Umbilical cord (tissue), 2 donors: ENCODE measurements around the gene NSUN4. TPM values are rescaled to one million over a fixed set of nuclear protein-coding genes. Genes with fewer than 3 reads are reported as not detected.
"Not testable (repeated sequence)": the region's sequence is repeated elsewhere in the genome, so short reads cannot be mapped to it uniquely, and the experiment has no call there.

Experiments
- DNase-seq: peaks from one replicate; pipeline ENCODE4 v3.0.0-alpha.2; 2015; ENCODE audit warnings: low spot score
- total RNA-seq: library from RNA; depleted of rRNA; stranded (reverse); fragments of >200 nt; gene quantifications from one replicate; pipeline ENCODE4 v1.2.3, GENCODE V29; 2014; ENCODE audit warnings: low replicate concordance; ENCODE audit not compliant: insufficient read depth

Gene NSUN4
- total RNA-seq, 1 donor from 2014 or later, result 40.0 TPM

DNA sequence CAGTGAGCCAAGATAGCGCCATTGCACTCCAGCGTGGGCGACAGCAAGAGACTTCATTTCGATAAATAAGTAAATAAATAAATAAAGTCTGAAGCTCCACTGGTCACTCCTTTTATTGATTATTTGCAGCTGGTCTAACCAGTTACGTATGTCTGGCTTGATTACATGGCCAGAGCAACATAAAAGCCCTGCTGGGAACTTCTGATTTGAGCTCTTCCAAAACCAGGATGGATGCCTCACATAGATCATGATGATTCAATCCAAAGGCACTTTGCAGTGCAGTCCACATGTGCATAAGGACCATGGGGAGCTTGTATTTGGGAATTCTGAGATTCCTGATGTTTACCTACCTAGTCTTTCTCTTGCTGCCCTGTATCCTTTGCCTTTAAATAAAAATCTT lies 24.0 kb downstream of the NSUN4 start:
- no peak for DNase-seq

DNA sequence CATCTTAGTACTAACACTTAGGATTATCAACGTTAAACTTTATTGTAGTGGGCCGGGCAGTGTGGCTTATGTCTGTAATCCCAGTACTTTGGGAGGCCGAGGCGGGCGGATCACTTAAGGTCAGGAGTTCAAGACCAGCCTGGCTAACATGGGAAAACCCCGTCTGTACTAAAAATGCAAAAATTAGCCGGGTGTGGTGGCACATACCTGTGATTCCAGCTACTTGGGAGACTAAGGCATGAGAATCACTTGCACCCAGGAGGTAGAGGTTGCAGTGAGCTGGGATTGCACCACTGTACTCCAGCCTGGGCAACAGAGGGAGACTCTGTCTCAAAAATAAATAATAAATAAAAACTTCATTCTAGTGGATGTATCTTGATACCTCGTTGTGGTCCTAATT lies 25.2 kb downstream of the NSUN4 start:
- DNase-seq, result not testable (repeated sequence)

DNA sequence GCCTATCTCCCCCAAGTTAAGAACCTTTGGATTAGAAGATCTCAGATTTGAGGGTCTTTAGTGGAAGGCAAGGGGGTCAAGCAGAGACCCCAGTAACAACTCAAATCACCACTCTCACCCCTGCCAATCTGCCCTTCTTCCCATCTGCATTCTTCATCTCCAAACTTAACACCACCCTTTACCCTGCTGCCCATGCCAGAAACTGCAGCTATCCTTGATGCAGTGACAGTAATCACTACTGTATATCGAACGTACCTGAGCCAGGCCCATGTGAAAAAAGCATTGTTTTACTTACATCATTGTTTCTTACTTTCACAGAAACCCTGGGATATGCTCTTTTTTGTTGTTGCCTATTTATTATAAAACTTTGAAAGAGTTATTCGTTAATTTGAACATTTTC lies 26.5 kb downstream of the NSUN4 start:
- DNase-seq, result no peak

DNA sequence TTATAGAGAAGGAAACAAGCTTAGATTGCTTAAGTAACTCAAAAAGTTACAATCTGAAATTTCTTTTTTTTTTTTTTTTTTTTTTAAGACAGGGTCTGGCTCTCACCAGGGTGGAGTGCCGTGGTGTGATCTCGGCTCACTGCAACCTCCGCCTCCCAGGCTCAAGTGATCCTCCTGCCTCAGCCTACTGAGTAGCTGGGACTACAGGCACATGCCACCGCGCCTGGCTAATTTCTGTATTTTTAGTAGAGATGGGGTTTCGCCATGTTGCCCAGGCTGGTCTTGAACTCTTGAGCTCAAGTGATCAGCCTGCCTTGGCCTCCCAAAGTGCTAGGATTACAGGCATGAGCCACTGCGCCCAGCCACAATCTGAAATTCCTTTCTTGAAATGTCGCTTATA lies 27.1 kb downstream of the NSUN4 start:
- DNase-seq, result peak; percentile 52

DNA sequence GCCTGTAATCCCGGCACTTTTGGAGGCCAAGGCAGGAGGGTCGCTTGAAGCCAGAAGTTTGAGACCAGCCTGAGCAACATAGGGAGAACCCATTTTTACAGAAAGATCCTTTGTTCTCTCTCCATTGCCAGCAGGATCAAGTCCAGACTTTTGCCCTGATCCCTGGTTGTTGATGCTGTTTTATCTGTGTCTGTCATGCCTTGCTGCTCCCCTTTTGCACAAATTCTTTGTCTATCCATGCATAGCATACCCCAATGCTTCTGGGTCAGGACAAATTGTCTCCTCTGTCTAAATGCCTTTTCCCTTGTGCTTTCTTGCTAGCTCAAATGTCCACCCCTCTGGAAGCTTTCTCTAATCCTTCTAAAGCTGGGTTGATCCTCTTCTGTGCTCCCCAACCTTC lies 28.2 kb downstream of the NSUN4 start:
- DNase-seq, result no peak

DNA sequence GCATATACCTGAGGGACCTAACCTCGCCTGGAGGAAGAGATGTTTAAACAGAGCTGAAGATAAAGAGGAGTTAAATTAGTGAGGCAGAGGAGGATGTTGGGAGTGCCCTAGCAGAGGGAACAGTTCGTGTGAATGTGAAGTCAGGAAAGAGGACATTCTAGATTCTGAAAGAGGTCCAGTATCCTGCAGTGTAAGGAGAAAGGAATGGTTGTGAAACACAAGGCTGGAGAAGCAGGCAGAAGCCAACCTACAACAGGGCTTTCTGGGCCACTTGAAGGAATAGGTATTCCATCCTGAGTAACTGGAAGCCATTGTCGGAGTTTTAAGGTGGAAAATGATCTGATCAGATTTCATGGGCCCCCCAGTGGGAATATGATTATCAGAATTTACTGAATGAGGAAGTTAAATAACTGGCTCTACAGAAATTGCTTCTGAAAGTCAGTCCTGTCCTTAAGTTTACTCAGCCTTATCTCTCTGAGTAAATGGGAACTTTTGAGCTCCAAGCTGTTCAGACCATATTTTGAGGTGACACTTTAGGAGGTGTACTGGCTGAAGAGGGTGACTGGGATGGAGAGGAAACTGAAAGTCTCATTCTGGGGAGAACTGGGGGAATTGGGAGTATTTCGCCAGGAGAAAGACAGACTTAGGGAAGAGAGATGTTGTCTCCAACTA lies 29.1 kb downstream of the NSUN4 start:
- no peak for DNase-seq

DNA sequence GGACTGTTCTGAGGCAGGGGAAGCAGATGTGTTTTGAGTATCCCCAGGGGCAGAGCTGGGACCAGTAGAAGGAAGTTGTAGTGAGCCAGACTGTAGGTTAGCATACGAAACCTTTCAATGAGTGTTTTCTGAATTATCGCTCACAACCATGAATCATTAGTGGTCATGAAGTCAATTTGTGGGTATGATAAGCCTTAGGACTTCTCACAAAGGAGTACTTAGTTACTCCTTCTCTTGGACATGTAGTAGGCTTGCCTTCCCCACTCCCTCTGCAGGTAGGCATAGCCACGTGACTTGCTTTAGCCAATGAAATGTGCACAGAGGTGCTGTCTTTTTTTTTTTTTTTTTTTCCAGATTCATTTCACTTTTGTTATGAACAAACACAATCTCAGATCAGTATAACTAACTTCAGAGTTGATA lies 29.6 kb downstream of the NSUN4 start:
- no peak for DNase-seq

DNA sequence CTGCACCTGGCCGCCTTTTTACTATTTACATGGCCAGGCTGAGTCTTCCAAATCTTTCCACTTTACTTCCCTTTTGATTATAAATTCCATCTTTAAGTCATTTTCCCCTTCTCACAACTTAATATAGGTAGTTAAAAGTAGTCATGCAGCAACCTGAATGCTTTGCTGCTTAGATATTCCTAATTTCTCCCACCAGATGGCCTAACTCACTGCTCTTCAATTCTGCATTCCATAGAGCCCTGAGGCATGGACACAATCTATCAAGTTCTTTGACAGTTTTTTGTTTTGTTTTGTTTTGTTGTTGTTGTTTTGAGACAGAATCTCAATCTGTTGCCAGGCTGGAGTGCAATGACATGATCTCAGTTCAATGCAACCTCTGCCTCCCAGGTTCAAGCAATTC lies 31.8 kb downstream of the NSUN4 start:
- no peak for DNase-seq

DNA sequence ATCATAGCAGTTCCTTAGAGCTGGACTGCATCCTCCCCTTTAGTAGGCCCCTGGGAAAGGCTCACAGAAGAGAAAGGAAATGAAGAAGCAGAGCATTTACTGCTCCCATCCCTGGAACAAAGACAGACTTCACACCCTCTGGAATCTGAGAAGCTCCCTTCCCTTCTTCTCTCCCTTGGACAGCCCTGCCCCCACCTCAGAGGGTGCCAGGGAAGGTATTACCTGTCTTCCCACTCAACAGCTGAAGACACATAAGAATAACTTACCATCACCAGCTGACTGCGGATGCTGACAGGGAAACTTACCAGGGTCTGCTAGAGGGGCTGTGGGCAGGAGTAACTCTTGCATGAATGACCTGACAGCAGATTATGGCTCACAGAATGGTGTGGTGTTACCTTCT lies 39.4 kb downstream of the NSUN4 start:
- DNase-seq, result no peak

DNA sequence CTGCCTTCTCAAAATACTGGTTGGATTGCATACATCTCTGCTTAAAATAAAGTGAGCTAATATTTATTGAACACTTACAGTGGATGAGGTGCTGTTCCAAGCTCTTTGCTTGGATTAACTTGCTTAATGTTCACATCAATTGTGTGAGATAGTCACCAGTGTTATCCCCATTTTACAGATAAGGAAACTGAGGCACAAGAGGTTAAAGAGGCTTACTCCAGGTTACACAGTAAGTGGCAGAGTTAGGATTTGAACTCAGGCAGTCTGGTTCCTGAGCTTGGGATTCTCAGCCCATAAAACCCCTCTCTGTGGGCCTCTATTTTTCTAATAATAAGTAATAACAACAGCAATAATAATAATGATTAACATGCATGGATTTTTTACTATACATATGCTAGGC lies 39.9 kb downstream of the NSUN4 start:
- no peak for DNase-seq

DNA sequence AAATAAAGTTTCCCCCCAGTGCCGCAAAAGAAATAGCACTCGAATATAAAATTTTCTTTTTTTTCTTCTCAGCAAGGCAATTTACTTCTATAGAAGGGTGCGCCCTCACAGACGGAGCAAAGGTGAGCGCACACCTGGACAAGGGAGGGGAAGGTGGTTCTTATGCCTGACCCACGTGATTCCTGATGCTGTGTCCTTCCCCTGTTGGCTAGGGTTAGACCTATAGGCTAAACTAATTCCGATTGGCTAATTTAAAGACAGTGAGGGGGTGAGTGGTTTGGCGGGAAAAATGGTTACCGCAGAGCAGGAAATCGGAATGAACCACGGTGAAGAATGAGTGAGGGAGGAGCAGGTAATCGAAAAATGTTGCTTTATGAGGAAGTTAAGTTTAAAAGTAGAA lies 52.9 kb downstream of the NSUN4 start:
- DNase-seq, result no peak

DNA sequence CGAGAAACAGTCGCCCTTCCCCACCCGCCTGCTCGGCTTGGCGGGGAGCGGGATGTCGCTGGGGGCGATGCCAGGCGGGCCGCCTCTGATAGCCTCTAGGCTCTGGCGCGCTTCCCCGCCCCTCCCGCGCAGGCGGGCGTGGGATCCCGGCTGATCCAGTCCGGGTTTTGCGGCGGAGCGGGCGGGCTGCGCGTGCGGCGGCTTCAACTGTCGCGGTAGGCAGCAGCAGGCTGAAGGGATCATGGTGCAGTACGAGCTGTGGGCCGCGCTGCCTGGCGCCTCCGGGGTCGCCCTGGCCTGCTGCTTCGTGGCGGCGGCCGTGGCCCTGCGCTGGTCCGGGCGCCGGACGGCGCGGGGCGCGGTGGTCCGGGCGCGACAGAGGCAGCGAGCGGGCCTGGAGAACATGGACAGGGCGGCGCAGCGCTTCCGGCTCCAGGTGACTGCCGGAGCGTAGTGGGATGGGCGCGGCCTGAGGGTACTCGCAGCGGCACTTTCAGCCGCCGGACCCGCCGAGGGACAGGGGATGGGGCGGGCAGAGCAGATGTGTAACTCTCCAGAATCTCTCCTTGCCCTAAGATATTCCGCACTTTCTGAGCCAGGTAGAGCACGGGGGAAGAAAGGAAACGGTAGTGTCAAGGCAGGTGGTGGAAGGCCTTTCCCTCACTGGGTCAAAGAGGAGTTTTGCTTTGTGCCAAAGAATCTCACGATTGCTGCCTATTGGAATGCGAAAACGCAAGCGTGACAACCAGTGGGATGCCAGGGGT lies 53.7 kb downstream of the NSUN4 start, which contains the start of gene FAAH:
FAAH (plus strand) TSS at position 210 of the 764 bp plus-strand sequence; CDS start at position 242, 32 bp downstream.
- DNase-seq, result peak; percentile 44

DNA sequence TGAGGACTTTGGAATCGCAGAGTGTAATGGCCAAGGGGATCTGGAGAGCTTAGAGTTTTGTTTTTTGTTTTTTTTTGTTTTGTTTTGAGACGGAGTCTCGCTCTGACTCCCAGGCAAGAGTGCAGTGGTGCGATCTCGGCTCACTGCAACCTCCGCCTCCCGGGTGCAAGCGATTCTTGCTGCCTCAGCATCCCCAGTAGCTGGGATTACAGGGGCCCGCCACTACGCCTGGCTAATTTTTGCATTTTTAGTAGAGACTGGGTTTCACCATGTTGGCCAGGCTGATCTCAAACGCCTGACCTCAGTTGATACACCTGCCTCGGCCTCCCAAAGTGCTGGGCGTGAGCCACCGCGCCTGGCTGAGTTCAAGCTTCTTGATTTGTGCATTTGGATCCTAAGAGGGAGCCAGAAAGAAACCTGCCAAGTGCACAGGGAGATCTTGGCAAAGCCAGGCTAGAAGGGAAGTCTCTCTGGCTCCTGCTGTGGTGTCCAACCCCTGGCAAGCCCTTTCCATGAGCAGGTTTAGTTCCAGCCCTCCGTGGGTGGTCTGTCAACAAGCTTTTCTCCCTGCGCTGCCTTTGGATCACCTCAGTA lies 54.4 kb downstream of the NSUN4 start:
- no peak for DNase-seq

DNA sequence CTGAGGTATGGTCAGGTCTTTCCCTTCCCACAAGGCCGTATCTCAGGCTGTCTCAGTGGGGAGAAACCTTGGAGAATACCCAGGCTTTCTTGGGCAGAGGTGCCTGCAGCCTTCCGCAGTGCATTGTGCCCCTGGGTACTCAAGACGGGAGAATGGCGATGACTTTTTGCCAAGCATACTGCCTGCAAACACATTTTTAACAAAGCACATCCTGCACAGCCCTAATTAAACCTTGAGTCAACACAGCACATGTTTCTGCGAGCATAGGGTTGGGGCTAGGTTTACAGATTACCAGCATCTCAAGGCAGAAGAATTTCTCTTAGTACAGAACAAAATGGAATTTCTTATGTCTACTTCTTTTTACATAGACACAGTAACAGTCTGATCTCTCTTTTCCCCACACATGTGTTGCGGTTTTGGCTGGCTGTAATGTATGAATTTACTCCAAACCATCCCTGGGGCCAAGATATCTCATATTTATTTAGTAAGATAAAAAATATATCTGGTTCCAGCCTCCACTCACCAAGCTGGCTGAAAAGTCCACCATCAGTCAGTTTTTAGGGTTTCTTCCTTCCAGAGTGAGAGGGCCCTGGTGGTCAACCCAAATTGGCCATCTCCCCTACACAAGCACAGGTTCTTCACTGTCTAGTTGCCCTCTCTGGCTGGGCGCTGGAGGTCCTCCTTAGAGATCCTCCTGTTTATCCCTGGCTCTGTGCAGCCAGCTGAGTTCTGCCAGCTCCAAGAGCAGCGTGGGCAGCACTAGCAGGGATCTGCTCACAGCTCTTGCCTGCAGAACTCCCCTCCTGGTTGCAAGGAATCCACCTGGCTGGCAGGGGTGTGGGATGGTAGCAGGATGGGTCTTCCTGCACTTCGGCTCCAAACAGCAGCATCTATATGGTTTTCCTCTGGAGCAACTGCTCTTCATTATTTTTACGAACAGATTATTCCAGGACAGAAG lies 56.1 kb downstream of the NSUN4 start:
- peak; percentile 49 for DNase-seq

DNA sequence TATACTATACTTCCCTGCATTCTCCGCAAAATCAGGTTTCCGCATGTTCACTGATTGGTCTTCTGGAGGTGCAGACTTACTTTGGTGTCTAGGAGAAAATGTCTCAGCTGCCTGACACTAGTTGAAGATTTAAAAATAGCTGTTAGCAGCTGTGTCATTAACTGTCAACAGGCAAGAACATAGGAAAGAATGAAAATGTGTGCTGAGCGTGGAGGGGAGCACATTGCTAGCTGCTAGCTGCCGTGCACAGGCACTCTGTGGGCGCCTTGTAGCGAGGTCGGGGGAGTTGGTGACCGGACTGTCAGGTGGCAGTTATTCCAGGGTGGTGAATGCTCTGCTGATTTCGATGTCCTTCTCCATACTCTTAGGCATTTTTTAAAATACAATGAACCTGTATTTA lies 58.7 kb downstream of the NSUN4 start:
- DNase-seq, result no peak

DNA sequence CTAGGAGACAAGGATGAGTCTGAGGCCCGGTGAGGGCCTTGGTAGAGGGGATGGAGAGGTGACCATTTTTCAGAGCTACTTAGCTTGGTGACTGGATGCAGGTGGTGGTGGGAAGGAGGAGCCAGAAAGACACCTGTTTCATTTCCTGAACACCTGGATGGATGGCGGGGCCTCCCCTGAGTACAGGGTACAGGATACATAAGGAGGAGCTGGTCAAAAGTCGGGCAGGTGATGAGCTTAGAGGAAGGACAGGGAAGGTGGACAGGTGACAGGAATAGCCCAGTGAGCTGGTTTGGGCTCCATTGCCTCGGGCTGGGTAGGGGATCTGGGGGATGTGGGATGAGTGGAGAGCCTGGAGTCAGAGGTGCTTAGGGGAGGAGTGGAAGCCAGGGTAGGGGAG lies 59.8 kb downstream of the NSUN4 start:
- DNase-seq, result no peak

DNA sequence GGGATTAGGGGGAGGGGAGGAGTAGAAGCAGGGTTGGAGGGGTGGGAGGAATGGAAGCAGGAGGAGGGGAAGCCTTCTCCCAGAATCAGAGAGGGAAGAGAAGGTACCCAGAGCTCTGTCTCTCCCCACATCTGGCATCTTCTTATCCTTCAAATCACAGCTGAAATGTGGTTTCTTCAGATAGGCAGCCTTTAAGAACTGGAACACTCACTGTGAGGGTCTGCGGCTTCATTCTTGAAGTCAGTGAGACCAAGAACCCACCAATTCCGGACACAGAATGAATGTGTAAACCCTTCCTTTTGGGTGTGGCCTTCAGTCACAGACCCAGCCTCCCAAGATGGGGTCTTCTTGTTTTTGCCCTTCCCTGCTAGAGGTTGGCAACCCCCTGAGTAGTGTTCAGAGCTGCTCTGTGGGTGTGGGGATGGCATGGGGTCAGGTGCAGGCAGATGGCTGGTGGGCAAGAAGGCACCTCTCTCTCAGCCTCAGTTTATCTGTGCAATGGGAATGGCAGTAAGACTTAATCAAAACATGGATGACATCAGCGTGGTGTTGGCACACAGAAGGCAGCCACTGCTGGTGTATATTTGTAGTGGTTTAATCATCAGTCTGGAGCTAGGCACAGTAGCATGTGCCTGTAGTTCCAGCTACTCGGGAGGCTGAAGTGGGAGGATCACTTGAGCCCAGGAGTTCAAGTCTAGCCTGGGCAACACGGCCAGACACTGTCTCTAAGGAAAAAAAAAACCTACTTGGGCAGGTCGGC lies 60.7 kb downstream of the NSUN4 start:
- DNase-seq, result no peak

DNA sequence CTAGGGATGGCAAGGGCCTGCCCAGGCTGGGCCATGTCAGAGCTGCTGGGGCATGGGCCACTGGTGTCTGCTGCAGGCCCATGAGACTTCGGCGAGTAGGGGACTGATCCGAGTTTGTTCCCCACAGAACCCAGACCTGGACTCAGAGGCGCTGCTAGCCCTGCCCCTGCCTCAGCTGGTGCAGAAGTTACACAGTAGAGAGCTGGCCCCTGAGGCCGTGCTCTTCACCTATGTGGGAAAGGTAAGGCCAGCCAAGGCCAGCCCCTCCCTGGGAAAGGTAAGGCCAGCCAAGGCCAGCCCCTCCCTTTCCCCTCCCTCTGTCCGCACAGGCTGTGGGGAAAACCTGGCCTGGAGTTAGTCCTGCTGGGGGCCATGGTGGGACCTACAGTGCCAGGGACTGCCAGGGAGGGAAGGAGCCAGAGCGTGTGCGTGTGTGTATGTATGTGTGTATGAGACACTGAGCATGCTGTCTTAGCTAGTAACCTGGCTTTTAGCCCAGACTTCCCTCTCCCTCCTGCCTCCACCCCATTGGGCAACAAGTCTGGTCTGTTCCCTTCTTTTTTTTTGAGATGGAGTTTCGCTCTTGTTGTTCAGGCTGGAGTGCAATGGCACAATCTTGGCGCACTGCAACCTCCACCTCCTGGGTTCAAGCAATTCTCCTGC lies 61.5 kb downstream of the NSUN4 start:
- peak; percentile 95 for DNase-seq

DNA sequence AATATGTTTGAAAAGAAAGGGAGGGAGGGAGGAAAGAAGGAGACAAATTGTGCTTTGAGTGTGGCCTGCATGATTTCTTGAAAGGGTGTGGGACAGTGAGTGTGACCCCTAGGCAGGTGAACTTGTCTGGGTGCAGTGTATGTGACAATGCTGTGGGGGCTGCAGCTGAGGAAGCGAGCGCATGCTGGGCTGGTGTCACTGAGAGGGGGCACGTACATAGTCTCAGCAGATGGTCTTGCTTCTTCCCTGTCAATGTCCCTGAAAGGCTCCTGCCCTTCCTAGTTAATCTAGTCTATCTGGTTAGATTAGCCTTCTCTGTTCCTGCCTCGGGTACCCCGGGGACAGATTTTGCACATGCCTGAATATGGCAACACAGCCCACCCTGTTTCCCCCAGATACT lies 63.3 kb downstream of the NSUN4 start:
- no peak for DNase-seq

DNA sequence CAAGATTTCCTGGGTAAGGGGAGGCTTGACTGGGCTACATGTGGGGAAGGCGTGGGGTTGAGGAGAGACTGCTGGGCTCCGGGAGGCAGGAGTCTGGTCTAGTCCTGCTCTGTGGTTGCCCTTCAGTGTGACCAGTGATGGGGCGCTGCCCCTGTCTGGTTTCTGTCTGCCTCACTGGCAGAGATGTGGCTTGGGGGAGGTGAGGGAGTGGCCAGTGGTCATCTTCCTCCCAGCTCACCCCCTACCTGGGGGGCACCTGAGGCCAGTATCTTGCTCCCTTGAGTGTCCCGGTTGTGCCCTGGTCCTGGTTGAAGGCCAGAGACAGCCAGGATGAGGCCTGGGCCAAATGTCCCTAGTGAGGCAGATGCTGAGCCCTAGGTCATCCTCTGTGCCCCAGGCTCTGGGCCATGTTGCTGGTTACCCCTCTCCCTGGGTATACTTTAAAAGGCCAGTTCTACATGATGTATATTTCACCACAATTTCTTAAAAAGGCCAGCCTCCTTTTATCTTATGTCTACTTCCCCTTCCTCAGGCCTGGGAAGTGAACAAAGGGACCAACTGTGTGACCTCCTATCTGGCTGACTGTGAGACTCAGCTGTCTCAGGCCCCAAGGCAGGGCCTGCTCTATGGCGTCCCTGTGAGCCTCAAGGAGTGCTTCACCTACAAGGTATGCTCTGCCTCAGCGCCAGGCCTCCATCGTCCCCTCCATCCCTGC lies 64.0 kb downstream of the NSUN4 start:
- DNase-seq, result no peak
